Activated effector memory CD4-positive, alpha-beta T cell treated with anti-CD3 and anti-CD28 coated beads, Interleukin-2, amount 50 U/mL, for 16 hours (primary cell): ENCODE measurements around the gene METTL25.

Experiments
- DNase-seq: peaks from one replicate; pipeline ENCODE4 v3.0.0-alpha.2; 2020

METTL25 gene

DNA sequence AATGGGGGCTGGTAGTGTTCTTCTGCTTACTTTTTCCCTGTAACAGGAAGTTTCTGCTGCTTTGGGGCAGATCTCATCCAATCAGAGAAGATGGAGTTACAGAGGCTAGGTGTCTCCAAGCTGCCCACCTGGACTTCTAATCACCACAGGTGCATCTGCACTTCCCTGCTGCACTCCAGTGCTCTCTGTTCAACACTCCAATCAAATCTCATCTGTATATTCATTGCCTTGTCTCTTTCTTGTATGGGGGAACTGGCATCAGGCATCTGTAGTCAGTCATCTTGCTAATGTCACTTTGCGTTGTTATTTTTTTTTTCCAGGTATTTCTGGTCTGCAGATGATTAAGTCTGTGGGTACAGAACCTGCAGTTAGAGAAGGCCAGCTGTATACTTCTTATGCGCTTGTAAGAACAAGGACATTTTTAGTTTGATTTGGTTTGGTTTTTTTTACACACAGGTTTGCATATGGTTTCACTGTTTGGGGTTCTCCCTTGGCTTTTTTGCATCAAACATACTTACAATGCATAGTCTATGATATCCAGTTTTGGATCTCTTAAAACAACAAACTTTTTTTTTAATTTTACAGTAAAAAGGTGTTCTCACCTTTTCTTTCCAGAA, 116.0 kb downstream of the METTL25 start:
- no peak for DNase-seq

DNA sequence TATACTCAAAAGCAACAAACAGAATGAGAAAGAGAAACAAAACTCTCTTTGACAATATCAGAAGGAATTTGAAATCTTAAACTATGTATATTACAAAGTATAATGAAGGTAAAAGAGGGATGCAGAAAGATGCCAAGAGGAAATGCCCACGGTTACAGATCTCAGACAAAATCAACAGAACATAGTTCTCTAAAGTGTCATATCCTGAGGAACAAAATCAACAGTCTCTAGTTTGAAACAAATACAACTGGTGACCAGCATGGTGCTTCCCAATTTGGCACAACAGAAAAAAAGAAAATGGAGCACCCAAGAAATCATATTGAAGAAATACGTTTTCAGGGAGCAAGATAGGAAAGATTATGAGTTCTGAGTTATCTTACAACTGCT, 116.5 kb downstream of the METTL25 start:
- DNase-seq: no peak

DNA sequence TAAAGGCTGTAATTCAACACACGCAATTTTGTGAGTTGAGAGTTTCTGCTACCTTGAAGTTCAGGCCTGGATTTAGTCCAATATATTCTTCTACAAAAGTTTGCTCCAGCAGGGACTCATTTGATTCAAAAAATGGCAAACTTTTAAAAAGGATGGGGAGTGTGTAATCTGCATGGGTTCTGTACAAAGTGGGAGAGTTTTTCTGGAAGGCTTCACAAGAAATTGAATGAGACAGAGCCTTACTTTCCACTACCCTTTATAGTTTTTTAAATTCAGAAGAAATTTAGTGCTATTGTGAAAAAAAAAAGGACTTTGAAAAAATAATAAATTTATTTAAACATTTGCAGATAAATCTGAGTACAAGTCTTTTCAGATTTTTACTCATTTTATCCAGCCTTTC, 116.9 kb downstream of the METTL25 start:
- DNase-seq: no peak

DNA sequence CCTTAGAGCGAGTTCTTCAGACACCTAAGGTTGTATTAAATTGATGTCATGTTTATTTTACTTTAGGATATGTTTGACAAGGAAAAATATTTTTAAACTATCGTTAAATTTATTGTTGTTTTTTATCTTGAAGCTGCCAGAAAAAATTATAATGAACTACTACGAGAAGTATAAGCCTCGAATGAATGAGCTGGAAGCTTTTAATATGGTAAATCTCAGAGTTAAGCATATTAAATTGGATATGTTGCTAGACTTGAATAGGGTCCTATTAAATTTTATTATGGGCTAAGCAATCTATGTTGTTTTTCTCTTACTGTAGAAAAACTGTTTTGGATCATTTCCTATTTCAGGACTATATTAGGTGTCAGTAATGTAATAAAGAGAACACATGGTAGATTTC, 118.2 kb downstream of the METTL25 start:
- no peak for DNase-seq

DNA sequence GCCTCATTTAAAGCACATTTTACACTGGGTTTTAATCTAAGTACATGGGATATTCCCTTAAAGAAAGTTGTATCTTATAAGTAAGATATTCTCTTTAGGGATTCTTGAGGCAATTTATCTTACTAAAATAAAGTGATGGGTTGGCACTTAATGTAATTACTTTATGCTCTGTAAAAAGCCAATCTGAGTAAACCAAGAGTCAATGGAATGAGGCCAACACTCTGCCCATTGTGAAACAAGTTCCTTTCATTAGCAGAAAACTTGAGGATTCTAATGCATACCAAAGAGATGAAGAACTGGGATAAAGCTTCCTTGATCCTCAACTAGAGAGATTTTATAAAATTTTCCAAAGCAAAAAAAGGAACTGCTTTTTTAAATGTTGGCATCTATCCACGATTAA, 121.2 kb downstream of the METTL25 start:
- no peak for DNase-seq

DNA sequence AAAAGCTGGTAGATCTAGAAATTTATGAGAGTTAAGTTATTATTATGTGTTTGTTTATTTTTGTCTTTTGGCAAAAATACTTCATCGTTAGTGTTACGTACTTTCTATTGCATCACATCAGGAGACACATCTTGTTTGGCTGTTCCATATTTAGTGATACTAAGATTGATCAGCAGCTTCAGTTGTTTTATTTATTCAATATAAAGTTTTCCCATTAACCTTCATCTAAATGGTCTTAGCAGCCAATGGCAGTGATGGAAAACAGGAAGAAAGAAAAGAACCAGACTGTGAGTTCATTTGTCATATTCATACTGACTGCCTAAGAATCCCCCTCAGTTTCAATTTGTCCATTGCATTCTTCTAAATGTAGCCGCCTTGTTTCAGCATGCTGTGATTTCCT, 122.3 kb downstream of the METTL25 start:
- DNase-seq: no peak

DNA sequence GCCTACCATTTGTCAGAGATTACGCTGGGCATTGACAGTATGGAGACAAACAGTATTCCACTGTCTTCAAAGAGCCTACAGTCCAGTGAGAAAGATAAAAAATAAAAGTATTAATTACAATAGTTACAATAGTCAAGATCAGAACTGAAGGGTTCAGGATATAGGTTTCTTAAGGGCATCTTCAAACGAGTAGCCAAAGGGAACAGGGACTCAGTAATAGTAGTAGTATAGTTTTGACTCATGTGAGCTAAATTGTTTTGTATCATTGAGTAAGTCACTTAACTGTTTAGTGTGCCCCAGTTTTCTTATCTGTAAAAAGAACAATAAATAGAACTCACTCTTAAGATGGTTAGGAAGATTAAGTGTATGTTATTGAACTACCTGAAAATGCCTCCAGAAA, 123.6 kb downstream of the METTL25 start:
- DNase-seq: no peak

DNA sequence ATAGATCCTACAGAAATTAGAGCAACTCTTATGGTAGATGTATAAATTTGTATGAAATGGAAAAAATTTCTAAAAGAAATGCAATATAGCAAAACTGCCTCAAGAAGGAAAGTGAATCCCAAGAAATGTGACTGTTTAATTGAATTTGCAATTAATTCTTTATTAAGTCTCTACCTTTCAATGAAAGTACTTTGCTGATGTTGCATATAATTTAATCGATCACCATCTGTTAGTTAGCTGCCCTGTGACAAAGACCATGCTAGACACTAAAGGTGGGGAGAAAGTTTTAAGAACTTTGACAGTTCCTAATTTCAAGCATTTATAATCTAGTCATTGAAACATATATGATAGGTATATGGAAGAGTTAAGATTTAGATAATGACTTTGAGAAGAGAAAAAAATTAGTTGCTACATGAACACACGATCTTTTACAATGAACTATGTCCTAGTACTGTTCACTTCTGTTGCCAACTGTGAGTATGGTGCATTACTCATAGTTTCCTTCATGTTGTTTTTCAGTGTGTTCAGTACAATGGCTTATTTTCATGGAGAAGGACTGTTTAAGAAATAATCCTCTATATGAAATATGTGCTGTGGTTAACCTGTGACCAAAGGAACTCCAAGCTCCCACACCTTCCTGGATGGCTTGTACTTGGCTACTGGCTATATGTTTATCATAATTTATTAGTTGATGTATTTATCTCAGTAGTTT, 128.4 kb downstream of the METTL25 start:
- DNase-seq: no peak

DNA sequence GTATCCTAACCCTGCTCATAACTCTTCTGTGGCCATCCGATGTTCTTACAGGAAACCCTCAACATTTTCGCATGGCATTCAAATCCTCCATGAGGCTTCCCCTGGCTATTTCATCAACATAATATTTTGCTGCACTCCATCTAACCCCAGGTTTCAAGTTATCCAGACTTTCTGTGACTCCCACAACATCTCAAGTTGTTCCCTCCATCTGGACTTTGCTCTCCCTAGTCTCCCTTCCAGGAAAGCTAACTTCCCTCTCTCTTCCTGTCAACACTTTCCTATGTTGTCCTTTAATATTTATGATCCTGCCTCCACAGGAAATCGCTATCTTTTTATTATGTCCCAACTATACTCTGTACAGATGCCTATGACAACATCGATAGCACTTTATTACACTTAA, 146.1 kb downstream of the METTL25 start:
- no peak for DNase-seq

DNA sequence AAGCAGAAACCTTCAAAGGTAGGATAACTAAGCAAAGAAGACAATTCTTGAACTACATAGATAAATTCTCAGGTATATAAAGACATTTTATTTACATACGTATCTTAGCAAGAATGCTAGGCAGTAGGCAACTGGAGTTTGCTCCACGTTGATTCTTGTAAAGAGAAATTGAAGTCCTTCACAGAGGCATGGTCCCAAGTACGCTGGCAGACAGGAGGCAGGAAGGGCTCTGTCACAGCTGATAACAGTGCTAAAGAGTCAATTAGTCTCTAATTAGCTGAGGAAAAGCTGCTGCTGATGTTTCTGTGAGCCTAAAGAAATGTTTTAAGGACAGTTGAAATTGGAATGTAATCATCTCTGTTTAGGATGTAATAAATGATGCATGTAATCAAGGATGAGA, 146.8 kb downstream of the METTL25 start:
- no peak for DNase-seq

DNA sequence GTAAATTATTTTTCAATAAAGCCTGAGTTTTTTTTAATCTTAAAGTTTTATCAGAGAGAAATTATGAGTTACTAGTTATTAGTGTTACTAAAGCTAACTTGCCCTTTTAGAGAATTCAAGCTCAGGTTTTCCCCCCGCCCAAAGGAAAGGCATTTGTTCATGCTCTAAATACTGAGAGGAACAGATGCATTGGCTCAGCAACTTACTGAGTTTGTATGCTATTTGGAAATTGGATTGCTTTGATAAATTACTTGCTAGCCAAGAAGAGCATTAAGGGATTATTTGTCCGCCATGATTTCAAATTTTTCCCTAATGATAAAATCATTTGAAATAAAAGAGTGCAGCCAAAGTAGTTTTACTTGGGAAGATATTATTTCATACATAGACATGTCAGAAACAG, 149.4 kb downstream of the METTL25 start:
- DNase-seq: no peak

DNA sequence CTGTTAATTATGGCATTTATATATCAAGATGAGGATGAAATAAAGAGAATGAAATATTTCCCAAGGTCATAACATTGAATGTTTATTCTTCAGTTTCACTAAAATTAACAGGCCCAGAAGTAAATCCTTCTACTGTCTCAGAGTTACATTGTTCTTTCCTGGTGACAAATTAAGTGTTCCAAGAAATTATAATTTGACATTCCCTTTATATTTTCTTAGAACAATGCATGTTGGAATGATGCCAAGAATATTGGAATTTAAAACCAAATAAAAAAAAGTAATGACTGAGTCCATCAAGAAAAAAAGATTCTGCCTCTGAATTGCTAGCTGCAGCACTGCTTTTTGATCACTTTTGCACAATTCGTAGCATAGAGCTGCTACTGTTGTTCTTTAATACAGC, 152.1 kb downstream of the METTL25 start:
- DNase-seq: no peak

DNA sequence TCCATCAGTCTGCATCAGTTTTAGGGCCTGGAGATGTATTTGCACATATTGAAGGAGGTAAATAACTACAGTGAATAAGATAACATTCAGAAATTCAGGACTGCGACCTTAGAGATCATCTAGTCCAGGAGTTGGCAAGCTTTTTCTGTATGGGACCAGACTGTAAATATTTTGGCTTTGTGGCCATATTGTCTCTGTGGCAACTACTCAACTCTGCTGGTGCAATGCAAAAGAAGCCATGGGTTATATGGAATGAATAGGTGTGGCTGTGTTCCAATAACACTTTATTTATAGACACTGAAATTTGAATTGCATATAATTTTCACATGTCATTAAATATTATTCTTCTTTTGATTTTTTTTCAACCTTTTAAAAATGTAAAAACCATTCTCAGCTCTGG, 156.6 kb downstream of the METTL25 start:
- DNase-seq: no peak

DNA sequence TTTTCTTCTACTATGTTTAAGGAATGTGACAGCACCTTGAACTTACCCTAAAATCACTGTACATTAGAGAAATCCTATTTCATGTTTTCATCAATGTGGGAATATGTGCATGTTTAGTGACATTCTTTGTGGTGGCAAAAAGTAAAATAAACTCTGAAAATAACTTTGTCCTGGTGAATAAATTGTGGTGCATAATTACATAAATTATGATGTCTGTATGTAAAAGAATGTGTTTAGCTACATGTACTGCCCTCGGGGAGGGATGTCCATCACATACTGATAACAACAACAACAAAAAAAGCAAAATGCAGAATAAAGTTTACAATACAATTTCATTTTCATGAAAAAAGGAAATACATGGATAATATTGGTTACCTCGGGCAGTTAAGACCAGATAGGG, 157.3 kb downstream of the METTL25 start:
- no peak for DNase-seq

DNA sequence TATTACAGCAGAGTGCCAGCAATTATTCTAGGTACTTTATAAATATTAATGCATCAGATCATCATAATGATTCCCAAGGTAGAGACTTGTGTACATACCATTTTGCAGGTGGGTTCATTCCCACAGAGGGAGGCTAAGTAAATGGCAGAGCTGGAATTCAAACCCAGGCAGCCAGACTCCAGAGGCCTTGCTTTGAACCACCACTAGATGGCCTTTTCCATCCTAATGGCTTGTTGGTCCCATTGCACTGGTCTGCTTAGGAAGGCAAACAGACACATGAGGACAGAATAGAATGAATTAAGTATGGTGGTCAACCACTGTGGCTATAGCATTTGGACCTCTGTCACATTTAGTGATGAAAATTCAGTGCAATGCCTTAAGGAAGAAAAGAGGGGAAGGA, 158.7 kb downstream of the METTL25 start:
- no peak for DNase-seq

DNA sequence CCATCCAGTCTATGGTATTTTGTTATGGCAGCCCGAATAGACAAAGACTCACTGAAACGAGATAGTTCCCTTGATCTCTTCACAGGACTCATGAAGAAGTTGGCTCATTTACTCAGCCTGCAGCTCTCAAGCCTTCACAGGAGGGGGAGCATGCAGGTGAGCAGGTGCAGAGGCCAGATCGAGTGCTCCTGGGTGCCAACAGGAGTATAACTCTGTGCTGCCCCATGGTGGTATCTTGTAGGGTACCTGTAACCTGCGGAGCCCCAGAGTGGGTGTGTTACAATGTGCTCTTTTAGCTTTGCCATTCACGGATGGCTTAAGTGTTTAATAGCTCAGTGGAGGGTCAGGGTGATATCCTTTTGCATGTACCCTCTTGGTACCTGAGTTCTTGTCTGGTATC, 159.5 kb downstream of the METTL25 start:
- DNase-seq: no peak

DNA sequence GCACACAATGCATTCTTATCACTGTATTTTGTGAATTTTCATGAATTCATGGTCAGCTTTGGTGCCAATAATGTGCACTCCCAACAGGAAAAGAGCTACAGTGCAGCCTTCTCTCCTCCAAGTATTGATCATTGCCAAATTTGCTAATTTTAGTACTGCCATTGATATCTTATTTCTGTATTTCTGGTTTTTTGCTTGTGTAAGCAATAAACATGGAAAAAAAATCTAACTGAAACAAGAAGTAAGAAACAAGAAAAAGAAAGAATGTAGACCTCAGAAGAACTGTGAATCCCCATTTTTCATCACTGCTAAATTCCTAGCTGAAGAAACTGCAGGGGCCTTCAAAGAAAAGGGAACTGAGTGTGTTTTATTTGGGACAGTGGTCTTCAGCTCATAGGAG, 161.2 kb downstream of the METTL25 start:
- no peak for DNase-seq

DNA sequence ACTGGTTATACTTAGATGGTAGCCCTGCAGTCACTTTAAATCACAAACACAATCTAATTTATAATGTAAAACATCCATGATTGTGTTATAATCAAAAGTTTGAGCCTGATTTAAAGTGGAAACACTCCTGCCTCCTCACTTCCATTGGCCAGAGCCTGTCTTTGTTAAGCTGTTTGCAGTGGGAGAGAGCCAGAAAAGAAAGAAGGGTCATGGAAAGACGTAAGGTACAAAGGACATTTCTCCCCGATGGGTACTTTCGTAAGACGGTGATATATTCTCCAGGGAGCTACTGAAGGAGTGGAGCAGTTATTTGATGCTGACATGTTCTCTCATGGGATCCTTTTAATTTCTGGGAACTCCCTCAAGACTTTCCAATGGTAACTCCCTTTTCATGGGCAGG, 164.0 kb downstream of the METTL25 start:
- DNase-seq: no peak

DNA sequence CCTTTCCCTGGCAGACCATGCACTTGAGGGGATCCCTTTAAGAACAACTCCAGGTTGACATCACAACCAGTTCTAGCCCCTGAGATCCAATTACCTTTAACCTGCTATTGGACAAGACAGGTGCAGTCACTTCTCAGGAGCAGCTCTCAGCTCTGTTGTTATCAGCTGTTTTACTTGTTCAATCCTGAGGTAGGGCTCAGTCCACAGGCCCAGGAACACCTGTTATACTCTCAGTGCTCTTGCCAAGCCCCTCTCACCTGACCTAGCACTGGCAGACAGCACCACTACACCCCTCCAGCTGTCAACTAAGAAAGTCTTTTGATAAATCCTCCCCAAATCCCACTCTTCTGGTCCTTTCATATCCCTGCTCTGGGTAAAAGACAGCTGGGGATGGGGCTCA, 164.4 kb downstream of the METTL25 start:
- DNase-seq: no peak

DNA sequence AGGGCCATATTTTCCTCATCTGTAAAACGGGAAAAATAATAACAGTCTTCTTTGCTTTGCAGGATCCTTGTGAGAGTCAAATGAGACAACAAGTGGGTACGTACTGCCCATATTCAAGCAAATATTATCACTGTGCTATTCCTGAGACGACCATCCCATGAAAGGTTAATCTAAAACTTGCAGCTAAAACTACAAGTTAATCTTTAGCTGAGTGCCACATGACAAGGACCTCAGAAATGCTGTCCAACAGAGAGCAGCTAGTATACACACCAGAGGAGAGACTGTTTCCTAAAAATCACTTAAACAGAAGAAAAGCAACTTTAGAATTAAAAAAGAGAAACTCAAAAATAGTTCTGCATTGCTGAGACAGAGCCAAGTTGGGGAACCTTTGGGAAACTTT, 165.7 kb downstream of the METTL25 start:
- no peak for DNase-seq

DNA sequence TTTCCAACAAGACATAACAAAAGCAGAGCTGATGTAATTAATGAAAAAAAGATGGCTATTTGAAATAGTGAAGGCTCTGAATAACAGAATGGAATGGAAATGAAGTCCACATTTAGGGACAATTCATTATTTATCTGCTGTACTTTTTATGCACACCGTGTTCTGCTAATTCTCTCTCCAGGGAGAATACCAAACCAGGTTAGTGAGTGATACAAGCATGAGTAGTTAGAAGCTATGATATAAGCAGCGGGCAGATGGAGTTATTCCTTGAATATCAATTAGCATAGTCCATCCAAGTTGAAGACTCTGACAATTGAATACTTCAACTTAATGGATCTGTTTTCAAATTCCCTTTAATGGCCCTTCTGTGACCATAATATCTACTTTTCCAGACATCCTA, 166.3 kb downstream of the METTL25 start:
- DNase-seq: no peak

DNA sequence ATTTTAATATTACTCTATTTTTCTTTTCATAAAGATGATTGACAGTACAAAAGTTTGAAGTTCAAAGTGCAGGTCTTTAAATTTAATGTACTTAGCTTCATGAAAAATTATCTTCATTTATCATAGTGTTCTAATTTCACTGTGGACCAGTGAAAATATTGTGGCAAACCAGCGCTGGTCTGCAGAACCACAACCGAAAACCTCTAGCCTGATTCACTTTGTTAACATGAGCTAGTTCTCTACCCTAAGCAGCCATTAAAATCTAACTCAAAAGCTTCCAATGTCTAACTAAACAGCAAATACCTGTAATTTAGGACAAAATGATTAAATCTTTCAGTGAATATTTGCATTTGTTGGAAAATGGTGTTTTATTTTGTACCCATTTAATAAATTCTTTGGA, 167.3 kb downstream of the METTL25 start:
- DNase-seq: no peak

DNA sequence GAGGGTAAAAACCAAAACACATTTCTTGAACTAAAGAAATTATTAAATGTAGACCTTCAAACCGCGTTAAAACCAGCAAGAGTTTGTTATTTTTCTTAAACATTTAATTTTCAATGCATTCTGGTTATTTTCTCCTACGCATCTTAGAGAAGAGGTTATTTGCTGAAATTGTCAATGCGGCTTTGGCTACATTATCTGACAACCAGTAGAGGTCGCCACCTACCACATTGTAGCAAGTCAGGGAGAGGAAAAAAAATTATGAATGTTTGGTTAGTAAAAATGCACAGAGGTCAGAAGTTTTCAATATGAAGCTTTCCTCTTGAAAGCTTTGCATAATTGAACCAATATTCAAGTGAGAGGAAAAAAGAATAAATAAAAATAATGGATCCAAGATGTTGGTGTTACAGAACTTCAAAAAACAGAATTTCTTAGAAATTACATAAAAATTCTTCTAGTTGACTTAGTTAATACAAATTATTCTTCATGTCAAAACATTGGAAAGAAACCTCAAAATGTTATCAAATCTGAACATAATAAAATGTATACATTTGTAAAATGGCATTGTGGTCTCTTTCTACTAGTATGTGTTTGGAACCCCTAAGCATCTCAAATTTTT, 168.9 kb downstream of the METTL25 start:
- no peak for DNase-seq
